ACHN (cell line): ENCODE results near the gene ATE1.

ENCODE experiments used
- DNase-seq: peaks from one replicate; pipeline ENCODE4 v3.0.0-alpha.2; 2015
- in situ Hi-C: cut with HindIII; loops from 2 replicates; pipeline ENCODE4 v1.10.0; 2017; ENCODE audit warnings: low sequenced_read_pairs, low pct_ligation_motif_present, low pct_unique_long_range_greater_than_20kb

Gene ATE1

GRCh38 chr10:121695731-121696464 is 231.9 kb downstream of the ATE1 start:
- in situ Hi-C loops: no loop called here
- DNase-seq: no peak

GRCh38 chr10:121694966-121695643 is 232.7 kb downstream of the ATE1 start:
- DNase-seq: no peak
- in situ Hi-C loops: no loop called here

GRCh38 chr10:121694327-121694965 is 233.4 kb downstream of the ATE1 start:
- in situ Hi-C loops: no loop called here

GRCh38 chr10:121692626-121693025 is 235.2 kb downstream of the ATE1 start:
- in situ Hi-C loops: no loop called here
- DNase-seq: no peak

More at GRCh38 chr10:121694327-121694965, 233.4 kb downstream of the ATE1 start:
- DNase-seq: no peak

- in situ Hi-C loops: no loop called here
- DNase-seq: no peak
Observed at GRCh38 chr10:121690970-121691369, 236.9 kb downstream of the ATE1 start.
